Measurements from ENCODE around the gene SYNGR2. TPM values are rescaled to one million over a fixed set of nuclear protein-coding genes. Genes with fewer than 3 reads are reported as not detected.

SYNGR2 gene
- total and polyA plus RNA-seq, 2 experiments from 2014 or later: 46.9 to 61.6 TPM

- H3K36me3 ChIP-seq (ENCODE audit: insufficient read depth): no peaks in the 10 kb centered on the region
- H3K79me2 ChIP-seq (replicated peaks; ENCODE audit: insufficient read depth): no peaks in the 10 kb centered on the region
- H3K4me2 ChIP-seq: no peak overlapping the region
- no peaks in the 10 kb centered on the region for H3K9me2 ChIP-seq (ENCODE audit: insufficient read depth)
- H2AFZ ChIP-seq: no peak overlapping the region
- H4K20me1 ChIP-seq (replicated peaks; ENCODE audit: insufficient read depth): no peaks in the 10 kb centered on the region
- Mint-ChIP-seq H3K27ac (no peak overlapping the region), H3K4me1 (peaks cover 5% of the 10 kb centered on the region; the same call in 1 of the 3 replicates), H3K4me3 (no peak overlapping the region), H3K9me3 (no peaks in the 10 kb centered on the region; the same call in 2 of the 3 replicates), H3K36me3 (ENCODE audit: low read depth) (no peaks in the 10 kb centered on the region), H3K27me3 (ENCODE audit: insufficient read depth, low read depth, poor library complexity) (peaks cover 2% of the 10 kb centered on the region)
- TF ChIP-seq POLR2AphosphoS5 (IDR thresholded peaks at IDR 0.05; ENCODE audit: low read depth) (no peak), ZNF331 (CRISPR knock-in tag; IDR thresholded peaks at IDR 0.05; ENCODE audit: low read depth) (no peak), JUNB (IDR thresholded peaks at IDR 0.05; ENCODE audit: unreplicated experiment) (no peak), EZH2phosphoT487 (IDR thresholded peaks at IDR 0.05; ENCODE audit: unreplicated experiment) (no peak), ZNF114 (CRISPR knock-in tag; IDR thresholded peaks at IDR 0.05) (no peak), NANOG (IDR thresholded peaks at IDR 0.05; ENCODE audit: borderline replicate concordance) (no peak), CREB1 (CRISPR knock-in tag; IDR thresholded peaks at IDR 0.05; ENCODE audit: low read depth) (no peak), ETS1 (IDR thresholded peaks at IDR 0.05) (no peak), EZH2 (IDR thresholded peaks at IDR 0.05; ENCODE audit: low read depth, unreplicated experiment) (no peak), STAT1 (IDR thresholded peaks at IDR 0.05; ENCODE audit: unreplicated experiment) (no peak)
- TF ChIP-seq, protein P1, sequence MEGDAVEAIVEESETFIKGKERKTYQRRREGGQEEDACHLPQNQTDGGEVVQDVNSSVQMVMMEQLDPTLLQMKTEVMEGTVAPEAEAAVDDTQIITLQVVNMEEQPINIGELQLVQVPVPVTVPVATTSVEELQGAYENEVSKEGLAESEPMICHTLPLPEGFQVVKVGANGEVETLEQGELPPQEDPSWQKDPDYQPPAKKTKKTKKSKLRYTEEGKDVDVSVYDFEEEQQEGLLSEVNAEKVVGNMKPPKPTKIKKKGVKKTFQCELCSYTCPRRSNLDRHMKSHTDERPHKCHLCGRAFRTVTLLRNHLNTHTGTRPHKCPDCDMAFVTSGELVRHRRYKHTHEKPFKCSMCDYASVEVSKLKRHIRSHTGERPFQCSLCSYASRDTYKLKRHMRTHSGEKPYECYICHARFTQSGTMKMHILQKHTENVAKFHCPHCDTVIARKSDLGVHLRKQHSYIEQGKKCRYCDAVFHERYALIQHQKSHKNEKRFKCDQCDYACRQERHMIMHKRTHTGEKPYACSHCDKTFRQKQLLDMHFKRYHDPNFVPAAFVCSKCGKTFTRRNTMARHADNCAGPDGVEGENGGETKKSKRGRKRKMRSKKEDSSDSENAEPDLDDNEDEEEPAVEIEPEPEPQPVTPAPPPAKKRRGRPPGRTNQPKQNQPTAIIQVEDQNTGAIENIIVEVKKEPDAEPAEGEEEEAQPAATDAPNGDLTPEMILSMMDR (conservative IDR thresholded peaks at IDR 0.05; ENCODE audit: low read depth in 2 of 2): no peak
- TF ChIP-seq, protein P2, sequence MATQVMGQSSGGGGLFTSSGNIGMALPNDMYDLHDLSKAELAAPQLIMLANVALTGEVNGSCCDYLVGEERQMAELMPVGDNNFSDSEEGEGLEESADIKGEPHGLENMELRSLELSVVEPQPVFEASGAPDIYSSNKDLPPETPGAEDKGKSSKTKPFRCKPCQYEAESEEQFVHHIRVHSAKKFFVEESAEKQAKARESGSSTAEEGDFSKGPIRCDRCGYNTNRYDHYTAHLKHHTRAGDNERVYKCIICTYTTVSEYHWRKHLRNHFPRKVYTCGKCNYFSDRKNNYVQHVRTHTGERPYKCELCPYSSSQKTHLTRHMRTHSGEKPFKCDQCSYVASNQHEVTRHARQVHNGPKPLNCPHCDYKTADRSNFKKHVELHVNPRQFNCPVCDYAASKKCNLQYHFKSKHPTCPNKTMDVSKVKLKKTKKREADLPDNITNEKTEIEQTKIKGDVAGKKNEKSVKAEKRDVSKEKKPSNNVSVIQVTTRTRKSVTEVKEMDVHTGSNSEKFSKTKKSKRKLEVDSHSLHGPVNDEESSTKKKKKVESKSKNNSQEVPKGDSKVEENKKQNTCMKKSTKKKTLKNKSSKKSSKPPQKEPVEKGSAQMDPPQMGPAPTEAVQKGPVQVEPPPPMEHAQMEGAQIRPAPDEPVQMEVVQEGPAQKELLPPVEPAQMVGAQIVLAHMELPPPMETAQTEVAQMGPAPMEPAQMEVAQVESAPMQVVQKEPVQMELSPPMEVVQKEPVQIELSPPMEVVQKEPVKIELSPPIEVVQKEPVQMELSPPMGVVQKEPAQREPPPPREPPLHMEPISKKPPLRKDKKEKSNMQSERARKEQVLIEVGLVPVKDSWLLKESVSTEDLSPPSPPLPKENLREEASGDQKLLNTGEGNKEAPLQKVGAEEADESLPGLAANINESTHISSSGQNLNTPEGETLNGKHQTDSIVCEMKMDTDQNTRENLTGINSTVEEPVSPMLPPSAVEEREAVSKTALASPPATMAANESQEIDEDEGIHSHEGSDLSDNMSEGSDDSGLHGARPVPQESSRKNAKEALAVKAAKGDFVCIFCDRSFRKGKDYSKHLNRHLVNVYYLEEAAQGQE (IDR thresholded peaks at IDR 0.05; ENCODE audit: unreplicated experiment): no peak
- TF ChIP-seq, protein P3, sequence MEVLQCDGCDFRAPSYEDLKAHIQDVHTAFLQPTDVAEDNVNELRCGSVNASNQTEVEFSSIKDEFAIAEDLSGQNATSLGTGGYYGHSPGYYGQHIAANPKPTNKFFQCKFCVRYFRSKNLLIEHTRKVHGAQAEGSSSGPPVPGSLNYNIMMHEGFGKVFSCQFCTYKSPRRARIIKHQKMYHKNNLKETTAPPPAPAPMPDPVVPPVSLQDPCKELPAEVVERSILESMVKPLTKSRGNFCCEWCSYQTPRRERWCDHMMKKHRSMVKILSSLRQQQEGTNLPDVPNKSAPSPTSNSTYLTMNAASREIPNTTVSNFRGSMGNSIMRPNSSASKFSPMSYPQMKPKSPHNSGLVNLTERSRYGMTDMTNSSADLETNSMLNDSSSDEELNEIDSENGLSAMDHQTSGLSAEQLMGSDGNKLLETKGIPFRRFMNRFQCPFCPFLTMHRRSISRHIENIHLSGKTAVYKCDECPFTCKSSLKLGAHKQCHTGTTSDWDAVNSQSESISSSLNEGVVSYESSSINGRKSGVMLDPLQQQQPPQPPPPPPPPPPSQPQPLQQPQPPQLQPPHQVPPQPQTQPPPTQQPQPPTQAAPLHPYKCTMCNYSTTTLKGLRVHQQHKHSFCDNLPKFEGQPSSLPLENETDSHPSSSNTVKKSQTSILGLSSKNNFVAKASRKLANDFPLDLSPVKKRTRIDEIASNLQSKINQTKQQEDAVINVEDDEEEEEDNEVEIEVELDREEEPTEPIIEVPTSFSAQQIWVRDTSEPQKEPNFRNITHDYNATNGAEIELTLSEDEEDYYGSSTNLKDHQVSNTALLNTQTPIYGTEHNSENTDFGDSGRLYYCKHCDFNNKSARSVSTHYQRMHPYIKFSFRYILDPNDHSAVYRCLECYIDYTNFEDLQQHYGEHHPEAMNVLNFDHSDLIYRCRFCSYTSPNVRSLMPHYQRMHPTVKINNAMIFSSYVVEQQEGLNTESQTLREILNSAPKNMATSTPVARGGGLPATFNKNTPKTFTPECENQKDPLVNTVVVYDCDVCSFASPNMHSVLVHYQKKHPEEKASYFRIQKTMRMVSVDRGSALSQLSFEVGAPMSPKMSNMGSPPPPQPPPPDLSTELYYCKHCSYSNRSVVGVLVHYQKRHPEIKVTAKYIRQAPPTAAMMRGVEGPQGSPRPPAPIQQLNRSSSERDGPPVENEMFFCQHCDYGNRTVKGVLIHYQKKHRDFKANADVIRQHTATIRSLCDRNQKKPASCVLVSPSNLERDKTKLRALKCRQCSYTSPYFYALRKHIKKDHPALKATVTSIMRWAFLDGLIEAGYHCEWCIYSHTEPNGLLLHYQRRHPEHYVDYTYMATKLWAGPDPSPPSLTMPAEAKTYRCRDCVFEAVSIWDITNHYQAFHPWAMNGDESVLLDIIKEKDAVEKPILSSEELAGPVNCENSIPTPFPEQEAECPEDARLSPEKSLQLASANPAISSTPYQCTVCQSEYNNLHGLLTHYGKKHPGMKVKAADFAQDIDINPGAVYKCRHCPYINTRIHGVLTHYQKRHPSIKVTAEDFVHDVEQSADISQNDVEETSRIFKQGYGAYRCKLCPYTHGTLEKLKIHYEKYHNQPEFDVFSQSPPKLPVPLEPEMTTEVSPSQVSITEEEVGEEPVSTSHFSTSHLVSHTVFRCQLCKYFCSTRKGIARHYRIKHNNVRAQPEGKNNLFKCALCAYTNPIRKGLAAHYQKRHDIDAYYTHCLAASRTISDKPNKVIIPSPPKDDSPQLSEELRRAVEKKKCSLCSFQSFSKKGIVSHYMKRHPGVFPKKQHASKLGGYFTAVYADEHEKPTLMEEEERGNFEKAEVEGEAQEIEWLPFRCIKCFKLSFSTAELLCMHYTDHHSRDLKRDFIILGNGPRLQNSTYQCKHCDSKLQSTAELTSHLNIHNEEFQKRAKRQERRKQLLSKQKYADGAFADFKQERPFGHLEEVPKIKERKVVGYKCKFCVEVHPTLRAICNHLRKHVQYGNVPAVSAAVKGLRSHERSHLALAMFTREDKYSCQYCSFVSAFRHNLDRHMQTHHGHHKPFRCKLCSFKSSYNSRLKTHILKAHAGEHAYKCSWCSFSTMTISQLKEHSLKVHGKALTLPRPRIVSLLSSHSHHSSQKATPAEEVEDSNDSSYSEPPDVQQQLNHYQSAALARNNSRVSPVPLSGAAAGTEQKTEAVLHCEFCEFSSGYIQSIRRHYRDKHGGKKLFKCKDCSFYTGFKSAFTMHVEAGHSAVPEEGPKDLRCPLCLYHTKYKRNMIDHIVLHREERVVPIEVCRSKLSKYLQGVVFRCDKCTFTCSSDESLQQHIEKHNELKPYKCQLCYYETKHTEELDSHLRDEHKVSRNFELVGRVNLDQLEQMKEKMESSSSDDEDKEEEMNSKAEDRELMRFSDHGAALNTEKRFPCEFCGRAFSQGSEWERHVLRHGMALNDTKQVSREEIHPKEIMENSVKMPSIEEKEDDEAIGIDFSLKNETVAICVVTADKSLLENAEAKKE (CRISPR knock-in tag; IDR thresholded peaks at IDR 0.05): no peak
- H3K4me3 ChIP-seq: no peak overlapping the region
- ATAC-seq (no peak), DNase-seq (ENCODE audit: low spot score) (no peak)
- H3F3A ChIP-seq (replicated peaks; ENCODE audit: low read depth): no peaks in the 10 kb centered on the region
- no peaks in the 10 kb centered on the region for H3K27me3 ChIP-seq (ENCODE audit: insufficient read depth)
- no peak overlapping the region for H3K27ac ChIP-seq (ENCODE audit: low read depth)
- no peaks in the 10 kb centered on the region for H3K4me1 ChIP-seq (ENCODE audit: insufficient read depth)
These were observed 21.5 kb upstream of the SYNGR2 start for GRCh38 chr17:78146881-78147280.
